ENCODE measurements around the gene C20orf141. TPM values are rescaled to one million over a fixed set of nuclear protein-coding genes. Genes with fewer than 3 reads are reported as not detected.
"Not testable (repeated sequence)": the region's sequence is repeated elsewhere in the genome, so short reads cannot be mapped to it uniquely, and the experiment has no call there.

C20orf141 gene
- total and polyA plus RNA-seq, 4 donors, result not detected

- TF ChIP-seq MAX (IDR thresholded peaks at IDR 0.05), result no peak
- TF ChIP-seq REST (IDR thresholded peaks at IDR 0.05), result no peak
- no peak for TF ChIP-seq YY1 (IDR thresholded peaks at IDR 0.05)
- TF ChIP-seq ATF3 (IDR thresholded peaks at IDR 0.05), result no peak
- TF ChIP-seq JUND (IDR thresholded peaks at IDR 0.05), result no peak
These were observed 11.9 kb downstream of the C20orf141 start (continued) for GRCh38 chr20:2826655-2827054.

GRCh38 chr20:2829376-2829775, 14.6 kb downstream of the C20orf141 start:
- no peak for DNase-seq (ENCODE audit: low spot score)
- no peak for TF ChIP-seq MAX (IDR thresholded peaks at IDR 0.05)
- TF ChIP-seq EGR1 (IDR thresholded peaks at IDR 0.05; ENCODE audit: low read depth in 2 of 2), result no peak
- no peak for TF ChIP-seq GABPA (IDR thresholded peaks at IDR 0.05 in 1 of 2, conservative IDR thresholded peaks at IDR 0.05 in 1 of 2)
- no peak for TF ChIP-seq SP1 (IDR thresholded peaks at IDR 0.05)
- no peak for TF ChIP-seq RAD21 (IDR thresholded peaks at IDR 0.05)
- no peak for TF ChIP-seq HNF4A (conservative IDR thresholded peaks at IDR 0.05)
- no peak for TF ChIP-seq ZBTB33 (IDR thresholded peaks at IDR 0.05)
- no peak for TF ChIP-seq NR2F2 (IDR thresholded peaks at IDR 0.05)
- TF ChIP-seq YY1 (IDR thresholded peaks at IDR 0.05), result no peak
- TF ChIP-seq HNF4G (IDR thresholded peaks at IDR 0.05), result no peak
- no peak for TF ChIP-seq FOXA1 (IDR thresholded peaks at IDR 0.05)
- no peak for TF ChIP-seq TAF1 (conservative IDR thresholded peaks at IDR 0.05)
- TF ChIP-seq REST (IDR thresholded peaks at IDR 0.05), result no peak
- no peak for TF ChIP-seq RXRA (IDR thresholded peaks at IDR 0.05)
- TF ChIP-seq JUND (IDR thresholded peaks at IDR 0.05), result no peak
- TF ChIP-seq ATF3 (IDR thresholded peaks at IDR 0.05), result no peak
- TF ChIP-seq CTCF (IDR thresholded peaks at IDR 0.05; ENCODE audit: low read depth, low read length, missing input control), result no peak
- no peak for TF ChIP-seq FOXA2 (IDR thresholded peaks at IDR 0.05)
- no peak overlapping the region for H3K4me3 ChIP-seq (ENCODE audit: low read depth in 1 of 3, low read length in 3 of 3)
- H3K9me3 ChIP-seq (ENCODE audit: control insufficient read depth in 4 of 4, low read length in 3 of 4), result no peaks in the 10 kb centered on the region
- H3K27ac ChIP-seq (ENCODE audit: low read depth in 1 of 2, low read length in 2 of 2), result no peak overlapping the region
- H3K27me3 ChIP-seq (ENCODE audit: control insufficient read depth in 4 of 4, insufficient read depth in 4 of 4, low read length in 3 of 4), result no peaks in the 10 kb centered on the region
- H3K4me1 ChIP-seq (ENCODE audit: control insufficient read depth in 4 of 4, insufficient read depth in 4 of 4, low read length in 3 of 4), result no peaks in the 10 kb centered on the region
- whole genome bisulfite sequencing, result 77% methylated on average over 6 of the region's 6 CpGs
- H3K9ac ChIP-seq (ENCODE audit: low read depth in 1 of 2, low read length in 2 of 2), result no peak overlapping the region
- no peaks in the 10 kb centered on the region for H3K36me3 ChIP-seq (ENCODE audit: control insufficient read depth in 4 of 4, insufficient read depth in 3 of 4, low read depth in 1 of 4, low read length in 3 of 4)

GRCh38 chr20:2831206-2831605, 16.4 kb downstream of the C20orf141 start:
- DNase-seq (ENCODE audit: low spot score); H3K36me3 ChIP-seq (ENCODE audit: control insufficient read depth in 4 of 4, insufficient read depth in 3 of 4, low read depth in 1 of 4, low read length in 3 of 4); H3K9me3 ChIP-seq (ENCODE audit: control insufficient read depth in 4 of 4, low read length in 3 of 4); H3K4me3 ChIP-seq (ENCODE audit: low read depth in 1 of 3, low read length in 3 of 3); H3K4me1 ChIP-seq (ENCODE audit: control insufficient read depth in 4 of 4, insufficient read depth in 4 of 4, low read length in 3 of 4); H3K27me3 ChIP-seq (ENCODE audit: control insufficient read depth in 4 of 4, insufficient read depth in 4 of 4, low read length in 3 of 4); H3K27ac ChIP-seq (ENCODE audit: low read depth in 1 of 2, low read length in 2 of 2); H3K9ac ChIP-seq (ENCODE audit: low read depth in 1 of 2, low read length in 2 of 2): not testable (repeated sequence)
- WGBS, result 88% methylated on average over 7 of the region's 7 CpGs
